ENCODE measurements around the gene KLHDC3. TPM values are rescaled to one million over a fixed set of nuclear protein-coding genes. Genes with fewer than 3 reads are reported as not detected.

The KLHDC3 gene
- total and polyA plus RNA-seq, 11 donors: 79.4 to 180 (median 102) TPM

DNA sequence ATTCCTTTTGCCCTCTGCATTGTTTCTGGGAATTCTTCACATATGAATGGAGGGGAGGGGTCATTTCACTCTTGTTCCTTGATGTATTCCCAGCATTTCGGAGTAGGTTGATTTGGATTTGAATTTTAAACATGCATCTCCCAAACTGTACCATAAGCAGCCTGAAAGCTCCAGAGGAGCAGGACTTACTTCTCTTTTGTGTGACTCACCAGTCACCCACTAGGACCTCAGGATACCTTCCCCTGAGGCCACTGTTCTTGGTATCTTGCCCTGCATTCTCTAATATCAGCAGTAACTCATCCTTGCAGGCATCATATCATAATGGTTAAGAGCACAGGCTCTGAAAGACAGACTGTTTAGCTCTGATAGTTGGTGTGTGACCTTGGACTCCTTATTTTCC, 44.5 kb downstream of the KLHDC3 start:
- no peaks in the 10 kb centered on the region for H3K9me3 ChIP-seq
- DNase-seq: no peak
- peaks cover 0 to 44% (median 24%) of the 10 kb centered on the region in 12 donors for H3K4me1 ChIP-seq
- peak overlapping the region; percentile 69 to 96 (median 84) for H3K4me3 ChIP-seq
- peaks cover 0 to 47% (median 39%) of the 10 kb centered on the region in 9 donors for H3K36me3 ChIP-seq
- no peak for ATAC-seq
- TF ChIP-seq CTCF (IDR thresholded peaks at IDR 0.05): no peak
- no peak for TF ChIP-seq POLR2A (IDR thresholded peaks at IDR 0.05)
- intact Hi-C loops (cut with DNase I): loop anchor here in 3 of 10 donors (2.0 to 10.0 kb wide), 3 partner anchors 74 to 154 kb away; partner anchors contain the start of genes PPP2R5D (in 1 of the 3) and SRF (in 1 of the 3)
- H3K27me3 ChIP-seq: no peaks in the 10 kb centered on the region
- H3K27ac ChIP-seq: peak overlapping the region in 9 of 12 donors; percentile 79 to 92 (median 88)
- WGBS, 4 donors: 73 to 85% (median 82%) methylated on average over 1 of the region's 1 CpG

GRCh38 chr6:43059168-43060033, 45.4 kb downstream of the KLHDC3 start, which contains the start of the genes KLC4 and MRPL2:
KLC4 (plus strand) TSS chr6:43059631; CDS start chr6:43061336, 1,705 bp downstream.
MRPL2 (minus strand) TSS chr6:43059434; CDS start chr6:43059381, 53 bp downstream.
- TF ChIP-seq CTCF (IDR thresholded peaks at IDR 0.05) (no peak), POLR2A (IDR thresholded peaks at IDR 0.05) (peak in 1 of 2 donors; percentile 69)
- no peaks in the 10 kb centered on the region for H3K9me3 ChIP-seq
- H3K4me3 ChIP-seq: peak within 1 kb of the TSS; percentile 69 to 96 (median 84)
- DNase-seq: peak; percentile 97 to 99 (median 98)
- peaks cover 0 to 56% (median 39%) of the 10 kb centered on the region in 9 donors for H3K36me3 ChIP-seq
- WGBS, 4 donors: 0 to 1% (median 0%) methylated on average over 36 to 64 of the region's 64 CpGs
- peak; percentile 96 to 99 (median 98) for ATAC-seq
- peak within 1 kb of the TSS; percentile 67 to 98 (median 88) for H3K27ac ChIP-seq
- no peaks in the 10 kb centered on the region for H3K27me3 ChIP-seq
- intact Hi-C loops (cut with DNase I): loop anchor here in 5 of 10 donors (1.0 to 10.0 kb wide), 5 partner anchors 42 to 155 kb away; partner anchors contain the start of genes KLHDC3 (in 1 of the 5), PPP2R5D (in 1 of the 5) and SRF (in 1 of the 5)
- H3K4me1 ChIP-seq: peaks cover 0 to 41% (median 21%) of the 10 kb centered on the region in 12 donors

- intact Hi-C loops (cut with DNase I): loop anchor here in 2 of 10 donors (5.0 to 10.0 kb wide), 2 partner anchors 43 to 155 kb away; no protein-coding TSS in a partner anchor
- no peaks in the 10 kb centered on the region for H3K9me3 ChIP-seq
- no peaks in the 10 kb centered on the region for H3K27me3 ChIP-seq
- TF ChIP-seq POLR2A (IDR thresholded peaks at IDR 0.05) (no peak), CTCF (IDR thresholded peaks at IDR 0.05) (no peak)
- ATAC-seq (peak in 3 of 4 donors; percentile 5 to 16 (median 15)), DNase-seq (peak in 1 of 5 donors; percentile 35)
- WGBS, 4 donors: 7 to 18% (median 10%) methylated on average over 8 to 15 of the region's 15 CpGs
- peaks cover 0 to 56% (median 39%) of the 10 kb centered on the region in 9 donors for H3K36me3 ChIP-seq
- H3K4me3 ChIP-seq: peak overlapping the region; percentile 69 to 96 (median 84)
- peak overlapping the region; percentile 67 to 98 (median 88) for H3K27ac ChIP-seq
- peaks cover 0 to 34% (median 19%) of the 10 kb centered on the region in 12 donors for H3K4me1 ChIP-seq
Observed at GRCh38 chr6:43060034-43060754, 46.1 kb downstream of the KLHDC3 start.

Data from heart left ventricle (tissue), 16 donors.